ENCODE measurements around the gene C1QA.
"Not testable (repeated sequence)": the region's sequence is repeated elsewhere in the genome, so short reads cannot be mapped to it uniquely, and the experiment has no call there.

The C1QA gene

GRCh38 chr1:22643928-22644327 is 7.5 kb downstream of the C1QA start:
- no peak for DNase-seq

- DNase-seq, result no peak
Measured at GRCh38 chr1:22645931-22646330, 9.5 kb downstream of the C1QA start.

- no peak for DNase-seq
Measured at GRCh38 chr1:22646384-22646783, 10.0 kb downstream of the C1QA start.

DNA sequence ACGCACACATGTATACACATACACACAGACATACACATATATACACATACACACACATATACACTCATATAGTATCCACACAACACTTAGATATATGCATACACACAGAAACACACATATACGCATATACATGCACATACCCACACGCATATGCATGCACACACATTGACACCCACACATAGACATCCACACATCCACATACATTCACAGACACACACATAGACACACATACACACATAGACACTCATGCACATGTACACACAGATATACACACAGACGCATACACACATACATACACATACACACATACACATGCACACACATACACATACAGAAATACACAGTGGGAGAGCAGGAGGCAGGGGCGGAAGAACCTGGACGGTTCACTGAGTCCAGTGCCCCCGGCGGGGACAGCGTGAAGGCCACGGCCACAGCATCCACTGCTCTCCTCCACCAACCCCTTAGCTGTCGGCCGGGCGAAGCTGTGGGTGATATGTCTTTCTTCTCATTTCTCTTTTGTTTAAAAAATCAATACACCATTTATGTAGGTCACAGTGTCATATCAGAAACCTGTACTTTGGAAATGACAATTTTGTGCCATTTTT is 13.8 kb downstream of the C1QA start:
- no peak for DNase-seq

GRCh38 chr1:22651941-22652856 is 15.8 kb downstream of the C1QA start:
- no peak for DNase-seq

GRCh38 chr1:22652881-22653316 is 16.5 kb downstream of the C1QA start, which contains the start of gene C1QB:
Gene C1QB, plus strand, starts transcription at chr1:22653236. Its CDS starts 6,227 bp downstream, at chr1:22659463.
- DNase-seq, result no peak

- DNase-seq, result no peak
Measured at GRCh38 chr1:22654692-22655091, 18.3 kb downstream of the C1QA start.

DNA sequence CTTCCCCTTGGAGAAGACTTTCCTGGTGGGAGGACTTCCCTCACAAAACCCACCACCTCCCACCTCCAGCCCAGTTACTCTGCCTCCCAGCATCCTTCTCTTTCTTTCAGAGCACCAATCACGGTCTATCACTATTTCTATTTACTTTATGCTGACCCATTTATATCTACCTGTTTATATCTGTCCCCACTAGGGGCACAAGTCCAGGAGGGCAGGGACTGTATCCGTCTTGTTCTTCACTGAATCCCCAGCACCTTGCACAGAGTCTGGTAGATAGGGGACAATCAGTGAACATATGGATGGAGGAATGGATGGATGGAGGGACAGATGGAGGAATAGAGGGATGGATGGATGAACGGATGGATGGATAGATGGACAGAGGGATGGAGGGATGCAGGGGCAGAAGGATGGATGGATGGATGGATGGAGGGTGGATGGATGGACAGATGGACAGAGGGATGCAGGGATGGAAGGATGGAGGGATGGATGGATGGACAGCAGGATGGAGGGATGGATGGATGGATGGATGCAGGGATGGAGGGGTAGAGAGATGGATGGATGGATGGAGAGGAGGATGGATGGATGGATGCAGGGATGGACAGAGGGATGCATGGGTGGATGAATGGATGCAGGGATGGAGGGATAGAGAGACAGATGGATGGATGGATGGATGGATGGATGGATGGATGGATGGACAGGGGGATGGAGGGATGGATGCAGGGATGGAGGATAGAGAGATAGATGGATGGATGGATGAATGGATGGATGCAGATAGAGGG is 22.1 kb downstream of the C1QA start:
- DNase-seq, result no peak

GRCh38 chr1:22660716-22661241 is 24.4 kb downstream of the C1QA start:
- DNase-seq, result no peak

DNA sequence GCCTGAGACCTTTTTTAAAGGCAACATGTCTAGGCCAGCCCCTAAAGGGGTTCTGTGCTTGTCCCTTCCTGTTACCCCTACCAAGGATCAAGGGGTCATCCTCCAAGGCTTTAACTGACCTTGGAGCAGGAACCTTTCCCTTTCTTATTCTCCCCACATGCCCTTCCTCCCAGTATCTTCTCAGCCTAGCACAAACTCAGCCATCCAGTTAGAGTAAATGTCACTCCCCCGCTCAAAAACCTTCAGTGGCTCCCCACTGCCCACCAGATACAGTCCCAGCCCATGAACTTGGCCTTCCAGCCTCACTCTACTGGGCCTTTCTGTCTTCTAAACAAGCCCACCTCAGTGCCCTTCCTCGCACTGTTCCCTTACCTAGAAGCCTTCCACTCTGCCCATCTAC is 25.5 kb downstream of the C1QA start:
- no peak for DNase-seq

GRCh38 chr1:22662318-22662717 is 25.9 kb downstream of the C1QA start:
- no peak for DNase-seq

GRCh38 chr1:22662986-22663408 is 26.6 kb downstream of the C1QA start:
- no peak for DNase-seq

GRCh38 chr1:22665752-22666151 is 29.3 kb downstream of the C1QA start:
- DNase-seq, result no peak

DNA sequence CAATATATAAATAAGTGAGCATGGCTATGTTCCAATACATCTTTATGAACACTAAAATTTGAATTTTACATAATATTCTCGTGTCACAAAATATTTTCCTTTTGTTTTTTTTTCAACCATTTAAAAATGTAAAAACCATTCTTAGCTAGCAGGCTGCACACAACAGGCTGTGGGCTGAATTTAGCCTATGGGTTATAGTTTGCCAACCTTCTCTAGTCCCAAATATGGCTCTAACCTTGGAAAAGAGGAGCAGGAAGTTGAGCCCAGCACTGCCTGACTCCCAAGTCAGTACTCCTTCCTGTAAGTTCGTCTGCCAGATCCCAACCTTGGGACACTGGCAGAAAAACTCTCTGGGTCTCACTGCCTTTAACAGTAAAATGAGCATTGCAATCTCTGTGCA is 30.0 kb downstream of the C1QA start:
- no peak for DNase-seq

DNA sequence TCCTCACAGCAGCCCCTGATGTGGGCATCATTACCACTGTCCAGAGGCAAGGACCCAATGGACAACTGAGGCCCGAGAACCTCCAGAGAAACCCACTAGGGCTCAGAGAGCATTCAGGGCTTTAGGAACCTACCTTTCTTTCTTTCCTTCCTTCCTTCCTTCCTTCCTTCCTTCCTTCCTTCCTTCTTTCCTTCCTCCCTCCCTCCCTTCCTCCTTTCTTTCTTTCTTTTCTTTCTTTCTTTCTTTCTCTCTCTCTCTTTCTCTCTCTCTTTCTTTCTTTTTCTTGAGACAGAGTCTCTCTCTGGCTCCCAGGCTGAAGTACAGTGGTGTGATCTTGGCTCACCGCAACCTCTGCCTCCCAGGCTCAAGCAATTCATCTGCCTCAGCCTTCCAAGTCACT is 32.4 kb downstream of the C1QA start:
- not testable (repeated sequence) for DNase-seq

- DNase-seq, result no peak
Measured at GRCh38 chr1:22670352-22670975, 34.0 kb downstream of the C1QA start.

DNA sequence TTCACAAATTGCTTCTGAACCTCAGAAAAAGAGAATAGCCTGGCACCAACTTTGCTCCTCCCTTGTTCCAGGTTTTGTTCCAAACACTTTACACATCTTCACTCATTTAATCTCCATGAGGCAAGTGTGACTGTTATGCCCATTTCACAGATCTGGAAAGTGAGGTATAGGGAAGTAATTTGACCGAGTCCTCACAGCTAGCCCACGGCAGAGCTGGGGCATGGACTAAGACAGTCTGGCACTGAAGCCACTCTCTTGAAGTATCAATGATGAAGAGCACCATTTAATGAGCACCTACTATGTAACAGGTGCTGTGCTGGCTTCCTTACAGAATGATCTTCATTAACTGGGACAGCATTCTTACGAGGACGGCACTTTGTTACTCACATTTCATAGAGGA is 35.6 kb downstream of the C1QA start:
- DNase-seq, result no peak

DNA sequence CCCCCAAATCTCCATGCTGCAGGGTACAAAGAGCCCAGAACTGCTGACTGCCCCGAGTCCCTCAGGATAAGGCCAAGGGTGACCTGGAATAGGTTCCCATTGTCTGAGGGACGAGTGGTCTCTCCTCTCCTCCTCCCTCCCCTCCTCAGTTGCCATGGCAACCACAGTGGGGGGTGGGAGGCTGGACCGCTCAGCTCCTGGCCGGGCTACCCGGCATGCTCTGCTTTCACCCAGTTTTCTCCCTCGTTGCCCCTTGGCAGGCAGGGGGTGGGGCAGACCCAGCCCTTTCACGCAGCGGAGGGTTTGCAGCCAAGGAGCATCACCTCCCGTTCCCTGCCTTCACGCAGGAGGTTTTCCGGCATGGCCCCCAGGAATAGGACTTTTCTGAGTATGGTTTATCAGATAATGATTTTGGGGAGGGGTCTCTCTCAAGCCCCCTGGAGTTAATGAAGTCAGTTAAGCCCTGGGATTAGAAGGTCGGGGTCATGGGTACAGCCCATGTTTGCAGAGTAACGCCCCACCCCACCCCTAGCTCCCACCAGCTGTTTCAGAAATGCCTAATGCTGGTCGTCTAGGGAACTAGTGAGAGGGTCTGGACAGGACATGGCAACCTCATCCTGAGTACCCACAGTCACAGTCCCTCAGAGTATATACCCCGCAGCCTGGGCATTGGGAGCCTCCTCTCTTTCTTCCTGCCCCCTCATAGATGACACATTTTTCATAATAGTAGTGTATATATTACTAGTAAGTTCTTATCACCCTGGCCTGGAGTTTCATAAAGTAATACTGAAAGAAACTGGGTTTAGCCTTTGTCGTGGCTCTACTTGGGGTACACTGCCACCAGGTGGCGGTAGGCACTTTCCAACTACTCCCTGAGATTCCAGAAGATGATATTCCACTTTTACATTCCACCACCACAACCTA is 37.3 kb downstream of the C1QA start:
- DNase-seq, result peak; percentile 44

GRCh38 chr1:22674410-22674749 is 38.0 kb downstream of the C1QA start:
- no peak for DNase-seq

GRCh38 chr1:22676151-22676550 is 39.7 kb downstream of the C1QA start:
- DNase-seq, result not testable (repeated sequence)

DNA sequence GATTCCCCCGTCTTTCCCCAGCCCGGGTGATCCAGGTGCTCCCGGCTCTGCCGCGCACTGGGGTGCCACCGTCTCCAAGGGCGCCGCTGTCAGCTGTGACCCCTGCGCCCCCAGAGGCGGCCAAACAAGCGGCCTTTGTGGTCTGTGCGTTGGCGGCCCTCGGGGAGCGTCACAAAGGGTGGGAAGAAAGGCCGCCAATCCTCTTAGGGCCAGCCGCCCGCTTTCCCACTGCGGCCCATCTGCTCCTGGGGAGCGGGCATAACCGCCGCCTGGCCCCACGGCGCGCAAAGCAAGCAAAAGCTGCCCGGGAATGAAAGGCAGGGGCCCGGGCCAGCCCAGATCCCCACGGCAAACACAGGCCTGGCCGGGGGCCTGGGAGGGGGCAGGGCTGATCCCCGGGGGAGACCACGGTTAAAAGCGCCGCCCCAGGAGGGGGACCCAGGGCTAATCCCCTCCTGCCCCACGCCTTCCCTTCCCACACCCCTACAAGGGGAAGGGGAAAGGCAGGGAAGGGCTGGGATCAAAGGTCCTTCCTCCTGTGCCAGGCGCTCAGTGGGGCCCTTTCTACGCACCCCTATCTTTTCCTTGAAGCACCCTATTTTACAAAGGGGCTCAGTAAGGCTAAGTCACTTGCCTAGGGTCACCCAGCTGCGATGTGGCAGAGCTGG is 40.6 kb downstream of the C1QA start:
- no peak for DNase-seq

Measured in NCI-H748 treated with DMSO at 0.1 percent for 48 hours (cell line).